ENCODE results near the gene FBLN2.

Gene FBLN2

GRCh38 chr3:13670292-13670691, 121.4 kb downstream of the FBLN2 start:
- POLR2A ChIA-PET, result no interaction called here
- Histone ChIP-seq H3K27ac (ENCODE audit: insufficient read depth in 1 of 2, low read depth in 1 of 2, low read length in 2 of 2, poor library complexity in 1 of 2, severe bottlenecking in 2 of 2) (no peak overlapping the region), H3K4me3 (ENCODE audit: control insufficient read depth in 1 of 7, extremely low read depth in 1 of 7, insufficient read depth in 4 of 7, low read depth in 2 of 7, low read length in 6 of 7) (no peak overlapping the region), H3K27me3 (replicated peaks in 2 of 5; ENCODE audit: control insufficient read depth in 4 of 5, insufficient read depth in 5 of 5, low read length in 4 of 5) (peaks cover 0 to 26% (median 5%) of the 10 kb centered on the region in 5 experiments), H3K9me3 (ENCODE audit: control extremely low read depth in 1 of 5, control insufficient read depth in 4 of 5, insufficient read depth in 2 of 5, low read depth in 1 of 5, low read length in 4 of 5) (no peaks in the 10 kb centered on the region), H3K36me3 (ENCODE audit: control insufficient read depth in 4 of 4, insufficient read depth in 4 of 4, low read length in 3 of 4) (no peaks in the 10 kb centered on the region), H3K4me1 (ENCODE audit: control extremely low read depth in 1 of 4, control insufficient read depth in 4 of 4, insufficient read depth in 4 of 4, low read length in 3 of 4) (no peaks in the 10 kb centered on the region)
- no peak for DNase-seq
- CTCF ChIA-PET, result interaction anchor here (1.2 to 6.4 kb wide), 2 partner anchors 12 to 175 kb away, joined by 3 to 53 read pairs; no protein-coding TSS in a partner anchor
- 92% methylated on average over 4 of the region's 4 CpGs for WGBS (ENCODE audit: insufficient coverage)

- Histone ChIP-seq H3K4me3 (ENCODE audit: control insufficient read depth in 1 of 7, extremely low read depth in 1 of 7, insufficient read depth in 4 of 7, low read depth in 2 of 7, low read length in 6 of 7) (no peak overlapping the region), H3K4me1 (ENCODE audit: control extremely low read depth in 1 of 4, control insufficient read depth in 4 of 4, insufficient read depth in 4 of 4, low read length in 3 of 4) (no peaks in the 10 kb centered on the region), H3K27ac (ENCODE audit: insufficient read depth in 1 of 2, low read depth in 1 of 2, low read length in 2 of 2, poor library complexity in 1 of 2, severe bottlenecking in 2 of 2) (no peak overlapping the region), H3K27me3 (replicated peaks in 2 of 5; ENCODE audit: control insufficient read depth in 4 of 5, insufficient read depth in 5 of 5, low read length in 4 of 5) (peaks cover 0 to 26% (median 5%) of the 10 kb centered on the region in 5 experiments), H3K9me3 (ENCODE audit: control extremely low read depth in 1 of 5, control insufficient read depth in 4 of 5, insufficient read depth in 2 of 5, low read depth in 1 of 5, low read length in 4 of 5) (no peaks in the 10 kb centered on the region), H3K36me3 (ENCODE audit: control insufficient read depth in 4 of 4, insufficient read depth in 4 of 4, low read length in 3 of 4) (no peaks in the 10 kb centered on the region)
- ChIA-PET CTCF (interaction anchor here (1.5 to 6.4 kb wide), 2 partner anchors 13 to 209 kb away, joined by 4 to 53 read pairs; partner anchors contain the start of gene WNT7A), POLR2A (no interaction called here)
- DNase-seq, result no peak
- WGBS (ENCODE audit: insufficient coverage), result 76% methylated on average over 6 of the region's 10 CpGs
Observed at GRCh38 chr3:13671482-13672233, 122.7 kb downstream of the FBLN2 start.

- ChIA-PET POLR2A (no interaction called here), CTCF (interaction anchor here (0.8 to 6.4 kb wide), 2 partner anchors 12 to 15 kb away, joined by 3 to 53 read pairs; no protein-coding TSS in a partner anchor)
- Histone ChIP-seq H3K4me3 (ENCODE audit: control insufficient read depth in 1 of 7, extremely low read depth in 1 of 7, insufficient read depth in 4 of 7, low read depth in 2 of 7, low read length in 6 of 7) (no peak overlapping the region), H3K27me3 (replicated peaks in 2 of 5; ENCODE audit: control insufficient read depth in 4 of 5, insufficient read depth in 5 of 5, low read length in 4 of 5) (peaks cover 0 to 26% (median 3%) of the 10 kb centered on the region in 5 experiments), H3K9me3 (ENCODE audit: control extremely low read depth in 1 of 5, control insufficient read depth in 4 of 5, insufficient read depth in 2 of 5, low read depth in 1 of 5, low read length in 4 of 5) (no peaks in the 10 kb centered on the region), H3K27ac (ENCODE audit: insufficient read depth in 1 of 2, low read depth in 1 of 2, low read length in 2 of 2, poor library complexity in 1 of 2, severe bottlenecking in 2 of 2) (no peak overlapping the region), H3K4me1 (ENCODE audit: control extremely low read depth in 1 of 4, control insufficient read depth in 4 of 4, insufficient read depth in 4 of 4, low read length in 3 of 4) (no peaks in the 10 kb centered on the region), H3K36me3 (ENCODE audit: control insufficient read depth in 4 of 4, insufficient read depth in 4 of 4, low read length in 3 of 4) (no peaks in the 10 kb centered on the region)
- DNase-seq, result no peak
- 97% methylated on average over 5 of the region's 6 CpGs for WGBS (ENCODE audit: insufficient coverage)
Observed at GRCh38 chr3:13673207-13673606, 124.3 kb downstream of the FBLN2 start.

DNA sequence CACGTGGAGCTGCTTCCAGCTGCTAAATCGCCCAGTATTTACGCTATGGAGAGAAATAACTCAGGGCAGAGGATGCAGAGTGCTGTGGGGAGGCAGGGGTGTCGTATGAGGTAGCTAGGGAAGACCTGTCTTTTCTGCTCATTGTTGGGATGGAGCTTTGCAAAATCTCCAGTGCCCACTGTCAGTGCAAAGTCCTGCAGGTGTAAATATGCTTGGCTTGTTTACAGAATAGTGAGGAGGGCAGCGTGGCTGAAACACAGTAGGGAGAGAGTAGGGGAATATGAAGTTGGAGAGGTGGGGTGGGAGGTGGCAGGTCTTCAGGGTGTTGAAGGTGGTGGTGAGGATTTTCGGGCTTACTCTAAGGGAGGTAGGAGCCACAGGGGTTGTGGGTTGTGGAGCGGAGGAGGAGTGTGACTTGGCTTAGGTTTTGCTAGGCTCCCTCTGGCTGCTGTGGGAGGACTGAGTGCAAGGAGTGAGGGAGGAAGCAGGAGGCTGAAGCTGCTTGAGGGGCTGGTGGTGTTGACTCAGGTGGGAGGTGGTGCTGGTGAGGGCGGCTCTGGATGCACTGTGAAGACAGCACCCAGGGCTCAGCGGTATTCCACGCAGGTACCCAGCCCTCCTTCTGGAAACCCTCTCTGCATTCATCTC, 125.7 kb downstream of the FBLN2 start:
- WGBS (ENCODE audit: insufficient coverage), result 94% methylated on average over 9 of the region's 10 CpGs
- POLR2A ChIA-PET, result no interaction called here
- Histone ChIP-seq H3K36me3 (ENCODE audit: control insufficient read depth in 4 of 4, insufficient read depth in 4 of 4, low read length in 3 of 4) (no peaks in the 10 kb centered on the region), H3K4me1 (ENCODE audit: control extremely low read depth in 1 of 4, control insufficient read depth in 4 of 4, insufficient read depth in 4 of 4, low read length in 3 of 4) (no peaks in the 10 kb centered on the region), H3K27ac (ENCODE audit: insufficient read depth in 1 of 2, low read depth in 1 of 2, low read length in 2 of 2, poor library complexity in 1 of 2, severe bottlenecking in 2 of 2) (no peak overlapping the region), H3K9me3 (ENCODE audit: control extremely low read depth in 1 of 5, control insufficient read depth in 4 of 5, insufficient read depth in 2 of 5, low read depth in 1 of 5, low read length in 4 of 5) (no peaks in the 10 kb centered on the region), H3K27me3 (replicated peaks in 2 of 5; ENCODE audit: control insufficient read depth in 4 of 5, insufficient read depth in 5 of 5, low read length in 4 of 5) (peaks cover 0 to 26% (median 4%) of the 10 kb centered on the region in 5 experiments), H3K4me3 (ENCODE audit: control insufficient read depth in 1 of 7, extremely low read depth in 1 of 7, insufficient read depth in 4 of 7, low read depth in 2 of 7, low read length in 6 of 7) (no peak overlapping the region)
- no peak for DNase-seq
- CTCF ChIA-PET, result interaction anchor here (1.3 kb wide), 1 partner anchor 49 kb away, joined by 4 read pairs; no protein-coding TSS in a partner anchor

GRCh38 chr3:13676356-13677017, 127.6 kb downstream of the FBLN2 start:
- H3K4me3 ChIP-seq (ENCODE audit: control insufficient read depth in 1 of 7, extremely low read depth in 1 of 7, insufficient read depth in 4 of 7, low read depth in 2 of 7, low read length in 6 of 7), result no peak overlapping the region
- WGBS (ENCODE audit: insufficient coverage), result 98% methylated on average over 5 of the region's 9 CpGs
- CTCF ChIA-PET, result no interaction called here

GRCh38 chr3:13677272-13677671, 128.3 kb downstream of the FBLN2 start:
- Histone ChIP-seq H3K9me3 (ENCODE audit: control extremely low read depth in 1 of 5, control insufficient read depth in 4 of 5, insufficient read depth in 2 of 5, low read depth in 1 of 5, low read length in 4 of 5) (no peaks in the 10 kb centered on the region), H3K27ac (ENCODE audit: insufficient read depth in 1 of 2, low read depth in 1 of 2, low read length in 2 of 2, poor library complexity in 1 of 2, severe bottlenecking in 2 of 2) (no peak overlapping the region), H3K4me1 (ENCODE audit: control extremely low read depth in 1 of 4, control insufficient read depth in 4 of 4, insufficient read depth in 4 of 4, low read length in 3 of 4) (no peaks in the 10 kb centered on the region), H3K27me3 (replicated peaks in 2 of 5; ENCODE audit: control insufficient read depth in 4 of 5, insufficient read depth in 5 of 5, low read length in 4 of 5) (peaks cover 0 to 21% (median 2%) of the 10 kb centered on the region in 5 experiments), H3K4me3 (ENCODE audit: control insufficient read depth in 1 of 7, extremely low read depth in 1 of 7, insufficient read depth in 4 of 7, low read depth in 2 of 7, low read length in 6 of 7) (no peak overlapping the region), H3K36me3 (ENCODE audit: control insufficient read depth in 4 of 4, insufficient read depth in 4 of 4, low read length in 3 of 4) (no peaks in the 10 kb centered on the region)
- WGBS (ENCODE audit: insufficient coverage), result 100% methylated on average over 2 of the region's 4 CpGs
- DNase-seq, result no peak
- ChIA-PET CTCF (interaction anchor here (1.0 kb wide), 1 partner anchor 19 kb away, joined by 3 read pairs; no protein-coding TSS in a partner anchor), POLR2A (no interaction called here)

More at GRCh38 chr3:13676356-13677017, 127.6 kb downstream of the FBLN2 start:
- POLR2A ChIA-PET, result no interaction called here
- Histone ChIP-seq H3K36me3 (ENCODE audit: control insufficient read depth in 4 of 4, insufficient read depth in 4 of 4, low read length in 3 of 4) (no peaks in the 10 kb centered on the region), H3K27ac (ENCODE audit: insufficient read depth in 1 of 2, low read depth in 1 of 2, low read length in 2 of 2, poor library complexity in 1 of 2, severe bottlenecking in 2 of 2) (no peak overlapping the region), H3K4me1 (ENCODE audit: control extremely low read depth in 1 of 4, control insufficient read depth in 4 of 4, insufficient read depth in 4 of 4, low read length in 3 of 4) (no peaks in the 10 kb centered on the region), H3K9me3 (ENCODE audit: control extremely low read depth in 1 of 5, control insufficient read depth in 4 of 5, insufficient read depth in 2 of 5, low read depth in 1 of 5, low read length in 4 of 5) (no peaks in the 10 kb centered on the region), H3K27me3 (replicated peaks in 2 of 5; ENCODE audit: control insufficient read depth in 4 of 5, insufficient read depth in 5 of 5, low read length in 4 of 5) (peaks cover 0 to 23% (median 2%) of the 10 kb centered on the region in 5 experiments)
- no peak for DNase-seq
